Measurements from ENCODE around the gene A1CF.
"Not testable (repeated sequence)": the region's sequence is repeated elsewhere in the genome, so short reads cannot be mapped to it uniquely, and the experiment has no call there.

A1CF gene

GRCh38 chr10:50918529-50918928 lies 33.1 kb upstream of the A1CF start:
- DNase-seq (ENCODE audit: low read depth): no peak
- H3K4me3 ChIP-seq (ENCODE audit: low read length): no peak overlapping the region
- TF ChIP-seq CTCF (conservative IDR thresholded peaks at IDR 0.05; ENCODE audit: low read depth, low read length): no peak

- no peak for TF ChIP-seq CTCF (conservative IDR thresholded peaks at IDR 0.05; ENCODE audit: low read depth, low read length)
- DNase-seq (ENCODE audit: low read depth): peak; percentile 54
- H3K4me3 ChIP-seq (ENCODE audit: low read length): no peak overlapping the region
Observed at GRCh38 chr10:50917486-50917885, 32.1 kb upstream of the A1CF start.

- no peak for TF ChIP-seq CTCF (conservative IDR thresholded peaks at IDR 0.05; ENCODE audit: low read depth, low read length)
- DNase-seq (ENCODE audit: low read depth): no peak
- H3K4me3 ChIP-seq (ENCODE audit: low read length): no peak overlapping the region
Observed at GRCh38 chr10:50909334-50910014, 24.0 kb upstream of the A1CF start.

GRCh38 chr10:50908366-50908765 lies 22.9 kb upstream of the A1CF start:
- no peak overlapping the region for H3K4me3 ChIP-seq (ENCODE audit: low read length)
- no peak for TF ChIP-seq CTCF (conservative IDR thresholded peaks at IDR 0.05; ENCODE audit: low read depth, low read length)
- no peak for DNase-seq (ENCODE audit: low read depth)

GRCh38 chr10:50905797-50906196 lies 20.4 kb upstream of the A1CF start:
- H3K4me3 ChIP-seq (ENCODE audit: low read length); DNase-seq (ENCODE audit: low read depth): not testable (repeated sequence)

GRCh38 chr10:50896721-50897120 lies 11.3 kb upstream of the A1CF start:
- H3K4me3 ChIP-seq (ENCODE audit: low read length): no peak overlapping the region
- TF ChIP-seq CTCF (conservative IDR thresholded peaks at IDR 0.05; ENCODE audit: low read depth, low read length): no peak
- peak; percentile 34 for DNase-seq (ENCODE audit: low read depth)

GRCh38 chr10:50894312-50894711 lies 8.9 kb upstream of the A1CF start:
- no peak for TF ChIP-seq CTCF (conservative IDR thresholded peaks at IDR 0.05; ENCODE audit: low read depth, low read length)
- DNase-seq (ENCODE audit: low read depth): no peak
- no peak overlapping the region for H3K4me3 ChIP-seq (ENCODE audit: low read length)

All from retinal pigment epithelial cell (primary cell).